AG10803 (cell line): ENCODE data around the gene ARHGAP5.

Source experiments
- DNase-seq: peaks from one replicate; pipeline ENCODE4 v3.0.0; 2010; ENCODE audit warnings: low read depth
- H3K4me3 ChIP-seq: 2 replicates; pipeline ENCODE4 v1.5.1; 2011; ENCODE audit warnings: mild to moderate bottlenecking, low read length, control low read depth
- TF ChIP-seq, protein P1 (sequence below): conservative IDR thresholded peaks from 2 replicates; pipeline ENCODE4 v1.5.1; 2011; ENCODE audit warnings: mild to moderate bottlenecking, low read length, control low read depth, inconsistent platforms

ARHGAP5 gene

DNA sequence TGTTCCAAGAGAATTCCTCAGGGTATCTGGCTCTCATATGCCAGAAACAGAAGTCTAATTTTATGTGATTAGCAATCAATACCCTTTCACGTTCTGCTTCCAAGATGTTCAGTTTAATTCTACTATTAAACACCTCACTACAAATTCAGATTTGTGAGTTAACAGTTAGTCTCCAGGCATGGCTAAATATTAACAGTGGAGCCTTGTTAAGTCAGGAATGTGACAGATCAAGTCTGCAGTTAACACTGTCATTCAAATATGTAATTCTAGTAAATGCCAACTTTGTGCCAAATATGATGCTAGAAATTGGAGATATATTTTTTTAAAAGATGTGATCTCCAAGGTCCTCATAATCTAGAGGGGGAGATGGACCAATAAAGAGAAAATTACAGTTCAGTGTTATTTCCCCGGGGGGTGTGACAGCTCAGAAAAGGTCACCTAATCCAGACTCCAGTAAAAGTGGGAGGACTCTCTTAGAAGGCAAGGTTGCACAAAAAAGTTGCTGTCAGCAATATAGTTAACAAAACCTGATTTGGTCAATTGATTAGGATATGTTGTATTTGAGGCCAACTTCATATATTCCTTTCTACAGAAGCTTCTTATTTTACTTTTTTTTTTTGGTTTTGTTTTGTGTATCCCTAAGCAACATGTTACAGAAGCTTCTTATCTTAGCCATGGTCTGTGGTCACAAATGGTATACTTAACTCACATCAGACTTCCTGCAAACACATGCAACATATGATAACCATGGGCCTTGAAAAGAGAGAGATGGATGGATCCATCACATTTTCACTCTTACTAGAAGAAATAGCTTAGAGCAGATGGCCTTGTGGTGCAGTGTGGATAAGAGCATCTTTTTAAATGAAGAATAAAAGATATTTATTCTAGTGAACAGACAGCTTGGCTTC lies 106.3 kb downstream of the ARHGAP5 start:
- TF ChIP-seq, protein P1, sequence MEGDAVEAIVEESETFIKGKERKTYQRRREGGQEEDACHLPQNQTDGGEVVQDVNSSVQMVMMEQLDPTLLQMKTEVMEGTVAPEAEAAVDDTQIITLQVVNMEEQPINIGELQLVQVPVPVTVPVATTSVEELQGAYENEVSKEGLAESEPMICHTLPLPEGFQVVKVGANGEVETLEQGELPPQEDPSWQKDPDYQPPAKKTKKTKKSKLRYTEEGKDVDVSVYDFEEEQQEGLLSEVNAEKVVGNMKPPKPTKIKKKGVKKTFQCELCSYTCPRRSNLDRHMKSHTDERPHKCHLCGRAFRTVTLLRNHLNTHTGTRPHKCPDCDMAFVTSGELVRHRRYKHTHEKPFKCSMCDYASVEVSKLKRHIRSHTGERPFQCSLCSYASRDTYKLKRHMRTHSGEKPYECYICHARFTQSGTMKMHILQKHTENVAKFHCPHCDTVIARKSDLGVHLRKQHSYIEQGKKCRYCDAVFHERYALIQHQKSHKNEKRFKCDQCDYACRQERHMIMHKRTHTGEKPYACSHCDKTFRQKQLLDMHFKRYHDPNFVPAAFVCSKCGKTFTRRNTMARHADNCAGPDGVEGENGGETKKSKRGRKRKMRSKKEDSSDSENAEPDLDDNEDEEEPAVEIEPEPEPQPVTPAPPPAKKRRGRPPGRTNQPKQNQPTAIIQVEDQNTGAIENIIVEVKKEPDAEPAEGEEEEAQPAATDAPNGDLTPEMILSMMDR = no peak
- DNase-seq = no peak
- H3K4me3 ChIP-seq = no peak overlapping the region

DNA sequence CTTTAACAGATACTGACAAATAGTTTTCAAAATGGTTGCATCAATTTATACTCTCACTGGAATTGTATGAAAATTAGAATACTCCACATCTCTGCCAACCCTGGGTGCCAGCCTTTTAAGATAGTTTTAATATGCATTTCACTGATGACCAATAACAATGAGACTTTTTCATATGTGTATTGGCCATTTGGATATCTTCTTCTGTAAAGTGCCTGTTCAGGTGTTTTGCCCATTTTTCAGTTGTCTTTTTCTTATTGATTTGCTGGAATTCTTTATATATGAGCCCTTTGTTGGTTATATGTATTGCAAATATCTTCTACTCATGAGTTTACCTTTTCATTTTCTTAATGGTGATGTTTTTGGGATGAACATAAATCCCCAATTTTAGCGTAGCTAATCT lies 108.0 kb downstream of the ARHGAP5 start:
- TF ChIP-seq, protein P1 = no peak
- no peak for DNase-seq
- H3K4me3 ChIP-seq = no peak overlapping the region

DNA sequence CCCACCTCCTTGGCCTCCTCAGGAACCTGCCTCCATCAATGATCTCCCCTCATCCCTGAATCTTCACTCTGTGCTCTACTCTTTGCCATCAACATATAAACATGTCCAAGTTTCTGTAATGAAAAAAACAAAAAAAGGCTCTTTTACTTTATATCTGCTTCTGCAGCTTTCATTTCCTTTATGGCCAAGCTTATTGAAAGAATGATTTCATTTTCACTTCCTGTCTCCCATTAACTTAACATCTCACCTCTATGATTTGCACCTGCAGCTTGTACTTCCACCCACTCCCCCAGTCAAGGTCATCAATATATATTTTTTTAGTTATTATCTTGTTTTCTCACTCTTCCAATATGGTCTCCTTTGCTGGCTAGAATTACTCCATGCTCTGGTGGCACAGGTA lies 109.1 kb downstream of the ARHGAP5 start:
- DNase-seq = no peak
- TF ChIP-seq, protein P1 = no peak
- no peak overlapping the region for H3K4me3 ChIP-seq

DNA sequence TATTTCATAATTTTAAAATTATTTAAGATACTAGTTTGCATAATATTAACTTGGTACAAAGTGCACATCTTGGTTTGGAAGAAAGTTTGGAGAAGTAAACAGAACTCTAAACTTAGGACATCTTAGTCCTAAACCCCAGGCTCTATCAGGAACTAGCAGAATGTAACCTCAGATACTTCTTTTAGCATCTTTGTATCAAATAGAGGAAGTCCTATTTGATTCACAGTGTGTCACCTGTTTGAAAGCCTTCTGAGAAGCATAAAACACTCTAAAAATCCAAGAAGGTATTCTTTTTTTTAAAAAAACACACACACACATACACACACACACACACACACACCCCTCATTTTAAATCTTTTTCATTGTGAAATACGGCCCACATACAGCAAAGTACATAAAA lies 112.7 kb downstream of the ARHGAP5 start:
- H3K4me3 ChIP-seq = no peak overlapping the region
- DNase-seq = no peak
- TF ChIP-seq, protein P1 = no peak

DNA sequence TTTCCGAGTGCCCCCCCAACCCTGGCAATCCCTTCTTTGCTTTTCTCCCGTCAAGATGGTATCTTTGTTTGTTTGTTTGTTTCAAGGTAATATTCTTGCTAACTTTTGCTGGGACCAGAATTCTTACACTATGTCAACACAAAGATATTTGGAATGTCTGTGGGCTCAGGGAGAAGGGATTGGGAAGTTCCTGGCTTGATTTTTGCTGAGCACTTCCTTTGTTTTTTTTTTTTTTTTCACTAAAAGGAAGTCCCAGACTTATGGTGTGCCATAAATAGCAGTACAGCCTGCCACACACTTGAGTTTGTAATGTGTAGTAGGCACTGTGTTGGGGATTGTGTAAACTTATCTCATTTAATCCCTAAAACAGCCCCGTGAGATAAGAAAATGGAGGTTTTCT lies 113.6 kb downstream of the ARHGAP5 start:
- TF ChIP-seq, protein P1 = no peak
- peak; percentile 39 for DNase-seq

DNA sequence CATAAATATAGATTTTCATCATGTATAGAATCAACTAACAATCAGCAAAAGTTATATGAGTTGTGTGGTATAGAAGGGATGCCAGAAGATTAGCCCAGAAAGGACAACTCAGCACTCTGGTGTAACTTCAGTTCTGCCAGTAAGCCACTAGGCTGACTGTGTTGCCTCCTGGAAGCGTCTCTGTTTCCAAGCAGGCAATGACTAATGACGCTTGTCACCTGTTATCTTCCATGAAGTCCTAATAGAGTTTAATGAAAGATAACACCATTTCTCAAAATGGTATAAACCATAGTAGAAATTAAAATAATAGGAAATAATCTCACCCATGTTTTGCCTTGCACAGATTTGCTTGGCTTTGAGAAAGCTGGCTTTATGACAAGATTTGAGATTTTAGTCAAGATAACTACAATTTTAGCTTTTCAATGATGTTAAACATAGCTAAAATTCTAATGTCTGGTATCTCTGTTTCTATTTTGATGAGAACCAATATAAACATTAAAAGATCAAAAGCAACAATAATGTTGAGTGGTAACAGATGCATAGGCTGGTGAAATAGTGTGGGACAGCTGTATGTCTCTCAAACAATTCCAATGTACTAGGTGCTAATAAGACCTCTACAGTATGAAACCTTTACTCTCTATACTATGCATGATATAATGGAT lies 115.7 kb downstream of the ARHGAP5 start:
- TF ChIP-seq, protein P1 = no peak
- DNase-seq = no peak
- H3K4me3 ChIP-seq = no peak overlapping the region

More for the DNA sequence above, 113.6 kb downstream of the ARHGAP5 start:
- no peak overlapping the region for H3K4me3 ChIP-seq
